Measurements from ENCODE around the gene CDH6. TPM values are rescaled to one million over a fixed set of nuclear protein-coding genes. Genes with fewer than 3 reads are reported as not detected.

The CDH6 gene
- 0.15 and 0.57 TPM in 2 replicates for total RNA-seq (2014; rRNA removed; shearing (Covaris generic))

- DNase-seq (ENCODE audit: low read depth) = peak; percentile 7
Observed at GRCh38 chr5:31193591-31194467, at the start of gene CDH6. CDH6 (plus strand) TSS chr5:31193686; CDS start chr5:31267474, 73,788 bp downstream.

- no peak for DNase-seq (ENCODE audit: low read depth)
Observed at GRCh38 chr5:31144364-31144763, 49.1 kb upstream of the CDH6 start.

GRCh38 chr5:31148959-31149475 lies 44.5 kb upstream of the CDH6 start:
- DNase-seq (ENCODE audit: low read depth) = no peak

- DNase-seq (ENCODE audit: low read depth) = no peak
Observed at GRCh38 chr5:31153521-31153920, 40.0 kb upstream of the CDH6 start.

GRCh38 chr5:31156631-31157160 lies 36.8 kb upstream of the CDH6 start:
- DNase-seq (ENCODE audit: low read depth) = no peak

GRCh38 chr5:31157720-31158119 lies 35.8 kb upstream of the CDH6 start:
- no peak for DNase-seq (ENCODE audit: low read depth)

GRCh38 chr5:31158686-31159085 lies 34.8 kb upstream of the CDH6 start:
- DNase-seq (ENCODE audit: low read depth) = no peak

- no peak for DNase-seq (ENCODE audit: low read depth)
Observed at GRCh38 chr5:31161781-31162181, 31.7 kb upstream of the CDH6 start.

- DNase-seq (ENCODE audit: low read depth) = no peak
Observed at GRCh38 chr5:31165729-31166128, 27.8 kb upstream of the CDH6 start.

GRCh38 chr5:31169379-31169778 lies 24.1 kb upstream of the CDH6 start:
- no peak for DNase-seq (ENCODE audit: low read depth)

GRCh38 chr5:31172881-31173280 lies 20.6 kb upstream of the CDH6 start:
- DNase-seq (ENCODE audit: low read depth) = no peak

GRCh38 chr5:31173614-31174013 lies 19.9 kb upstream of the CDH6 start:
- no peak for DNase-seq (ENCODE audit: low read depth)

- DNase-seq (ENCODE audit: low read depth) = no peak
Observed at GRCh38 chr5:31181376-31181987, 12.0 kb upstream of the CDH6 start.

- DNase-seq (ENCODE audit: low read depth) = no peak
Observed at GRCh38 chr5:31182136-31182535, 11.3 kb upstream of the CDH6 start.

- no peak for DNase-seq (ENCODE audit: low read depth)
Observed at GRCh38 chr5:31185951-31186350, 7.5 kb upstream of the CDH6 start.

GRCh38 chr5:31186672-31187267 lies 6.7 kb upstream of the CDH6 start:
- peak; percentile 13 for DNase-seq (ENCODE audit: low read depth)

- no peak for DNase-seq (ENCODE audit: low read depth)
Observed at GRCh38 chr5:31187591-31187990, 5.9 kb upstream of the CDH6 start.

GRCh38 chr5:31192442-31192841 lies 1.0 kb upstream of the CDH6 start:
- DNase-seq (ENCODE audit: low read depth) = no peak

GRCh38 chr5:31193116-31193515 lies 370 bp upstream of the CDH6 start:
- DNase-seq (ENCODE audit: low read depth) = no peak

GRCh38 chr5:31194468-31194813 lies 955 bp downstream of the CDH6 start:
- DNase-seq (ENCODE audit: low read depth) = no peak

GRCh38 chr5:31194892-31195555 lies 1.5 kb downstream of the CDH6 start:
- DNase-seq (ENCODE audit: low read depth) = no peak

- DNase-seq (ENCODE audit: low read depth) = no peak
Observed at GRCh38 chr5:31196309-31196708, 2.8 kb downstream of the CDH6 start.
